ENCODE measurements around the gene ABCD4.

ABCD4 gene

DNA sequence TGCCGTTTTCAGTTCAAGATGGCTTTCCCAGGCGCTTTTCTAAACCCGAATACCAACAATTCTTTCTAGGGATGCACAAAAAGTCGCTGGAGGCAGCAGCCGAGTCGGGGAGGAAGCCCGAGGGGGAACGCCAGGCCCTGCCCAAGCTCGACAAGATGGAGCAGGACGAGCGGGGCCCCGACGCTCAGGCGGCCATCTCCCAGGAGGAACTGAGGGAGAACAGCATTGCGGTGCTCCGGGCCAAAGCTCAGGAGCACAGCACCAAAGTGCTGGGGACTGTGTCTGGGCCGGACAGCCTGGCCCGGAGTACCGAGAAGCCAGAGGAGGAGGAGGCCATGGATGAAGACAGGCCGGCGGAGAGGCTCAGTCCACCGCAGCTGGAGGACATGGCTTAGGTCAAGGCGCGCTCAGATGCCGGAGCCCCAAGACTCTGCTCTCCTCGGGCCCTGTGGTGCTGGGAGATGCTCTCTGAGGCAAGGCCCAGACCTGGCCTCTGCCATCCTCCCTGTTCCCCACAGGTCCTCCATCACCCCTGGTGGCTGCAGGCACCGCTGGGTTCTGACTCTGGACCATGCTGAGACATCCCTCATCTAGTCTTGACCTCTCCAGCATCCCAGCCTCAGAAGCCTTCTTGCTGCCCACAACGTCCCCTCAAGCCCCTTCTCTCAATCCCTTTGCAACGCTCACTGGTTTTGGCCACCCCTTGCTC is 42.1 kb downstream of the ABCD4 start:
- FAIRE-seq (no peak), DNase-seq (ENCODE audit: low spot score) (no peak)

DNA sequence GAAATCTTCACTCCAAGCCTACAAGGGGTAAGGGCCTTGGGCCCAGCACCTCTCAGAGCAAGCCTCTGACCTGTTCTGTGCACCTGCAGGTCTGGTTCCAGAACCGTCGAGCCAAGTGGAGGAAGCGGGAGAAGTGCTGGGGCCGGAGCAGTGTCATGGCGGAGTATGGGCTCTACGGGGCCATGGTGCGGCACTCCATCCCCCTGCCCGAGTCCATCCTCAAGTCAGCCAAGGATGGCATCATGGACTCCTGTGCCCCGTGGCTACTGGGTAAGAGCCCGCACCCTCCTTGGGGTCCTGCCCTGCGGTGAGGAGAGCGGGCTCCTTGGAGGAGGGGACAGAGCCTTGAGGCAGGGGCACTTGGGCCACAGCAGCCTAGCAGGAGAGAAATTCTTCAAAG is 43.2 kb downstream of the ABCD4 start:
- FAIRE-seq (no peak), DNase-seq (ENCODE audit: low spot score) (no peak)

DNA sequence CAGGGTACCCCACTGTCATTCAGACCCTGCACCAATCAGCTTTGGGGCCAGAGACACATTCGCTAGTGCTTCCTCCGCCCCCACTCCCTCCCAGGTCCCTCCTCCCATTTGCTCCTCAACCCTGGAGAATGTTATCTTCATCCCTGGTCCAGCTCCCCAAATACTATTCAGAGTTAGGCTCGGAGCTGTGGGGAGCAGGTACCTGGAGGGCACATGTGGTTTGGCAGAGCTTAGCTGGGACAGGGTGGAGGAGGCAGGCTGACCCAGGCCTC is 44.0 kb downstream of the ABCD4 start:
- FAIRE-seq, result no peak

DNA sequence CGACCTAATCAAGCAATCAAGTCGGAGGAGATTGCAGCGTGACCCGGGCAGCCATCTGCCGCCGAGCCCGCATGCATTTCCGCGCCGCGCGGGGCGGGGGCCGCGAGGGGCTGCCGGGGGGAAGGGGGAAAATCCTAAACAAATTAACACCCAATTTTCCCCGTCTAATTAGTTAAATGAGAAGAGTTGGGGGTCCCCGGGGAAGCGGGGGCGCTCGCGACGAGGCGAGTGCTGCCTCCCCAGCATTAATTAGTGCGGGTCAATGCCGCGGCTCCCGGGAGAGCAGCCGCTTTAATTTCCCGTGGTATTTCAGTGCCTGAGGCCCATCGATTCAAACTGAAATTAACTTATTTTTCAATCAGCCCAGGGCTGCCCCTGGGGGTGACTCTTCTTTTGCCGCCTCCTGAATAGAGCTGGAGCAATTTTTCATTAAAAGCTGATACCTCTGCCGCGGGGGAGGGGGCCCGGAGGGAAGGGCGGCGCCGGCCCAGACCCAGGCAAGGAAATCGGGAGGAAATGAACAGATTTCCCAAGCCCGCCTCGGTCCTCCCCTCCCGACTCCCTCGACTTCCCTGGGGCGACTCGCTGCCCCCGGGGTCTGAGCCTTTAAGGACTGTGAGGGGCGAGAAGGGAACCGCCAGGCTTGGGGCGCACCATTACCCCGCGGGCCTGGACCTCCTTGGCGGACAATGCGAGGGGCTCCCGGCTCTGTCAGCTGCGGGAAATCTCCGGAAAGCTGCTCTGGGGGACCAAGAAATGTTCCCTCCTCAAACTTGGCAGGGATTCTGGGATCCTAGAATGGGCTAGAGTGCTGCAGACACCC is 44.6 kb downstream of the ABCD4 start:
- FAIRE-seq (no peak), DNase-seq (ENCODE audit: low spot score) (no peak)

More for the DNA sequence above, 44.0 kb downstream of the ABCD4 start:
- no peak for DNase-seq (ENCODE audit: low spot score)

DNA sequence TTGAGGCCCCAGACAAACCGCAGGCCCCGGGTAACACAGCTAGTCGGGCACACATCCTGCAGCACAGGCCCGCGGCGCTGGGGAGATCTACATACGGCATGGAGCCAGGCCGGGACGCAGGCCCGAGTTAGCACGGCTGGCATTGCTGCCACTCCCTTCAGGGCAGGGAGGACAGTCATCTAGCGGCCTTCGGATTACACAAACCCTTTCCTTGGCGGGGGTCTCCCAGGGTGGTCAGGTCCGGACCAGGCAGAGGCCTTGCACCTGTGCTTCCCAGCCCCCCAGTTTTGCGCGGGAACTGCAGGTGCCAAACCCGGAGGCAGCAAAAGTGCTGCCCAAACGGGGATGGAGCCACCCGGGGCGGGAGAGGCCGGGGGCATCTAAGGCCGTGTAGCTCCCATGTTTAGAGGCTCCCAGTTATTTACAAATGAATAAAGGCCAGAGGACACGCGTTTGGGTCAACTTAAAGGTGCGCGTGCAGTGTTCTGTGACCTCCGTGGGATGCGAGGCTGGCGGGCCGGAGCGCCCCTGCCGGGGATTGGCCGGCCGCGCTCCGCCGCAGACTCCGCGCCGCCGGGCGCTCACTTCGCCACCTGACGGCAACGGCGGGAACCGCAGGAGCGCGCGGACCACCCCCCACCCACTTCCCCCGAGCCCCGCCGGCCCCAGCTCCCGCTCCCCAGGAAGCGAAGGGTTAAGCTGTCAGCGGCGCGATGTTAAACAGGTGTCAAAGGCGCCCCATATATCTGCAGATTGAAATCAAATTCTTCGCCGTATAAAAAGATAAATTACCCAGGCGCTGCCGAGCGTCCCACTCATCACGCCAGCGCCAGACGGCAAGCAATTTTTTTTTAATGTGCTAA is 45.4 kb downstream of the ABCD4 start:
- FAIRE-seq, result no peak
- DNase-seq (ENCODE audit: low spot score), result no peak

DNA sequence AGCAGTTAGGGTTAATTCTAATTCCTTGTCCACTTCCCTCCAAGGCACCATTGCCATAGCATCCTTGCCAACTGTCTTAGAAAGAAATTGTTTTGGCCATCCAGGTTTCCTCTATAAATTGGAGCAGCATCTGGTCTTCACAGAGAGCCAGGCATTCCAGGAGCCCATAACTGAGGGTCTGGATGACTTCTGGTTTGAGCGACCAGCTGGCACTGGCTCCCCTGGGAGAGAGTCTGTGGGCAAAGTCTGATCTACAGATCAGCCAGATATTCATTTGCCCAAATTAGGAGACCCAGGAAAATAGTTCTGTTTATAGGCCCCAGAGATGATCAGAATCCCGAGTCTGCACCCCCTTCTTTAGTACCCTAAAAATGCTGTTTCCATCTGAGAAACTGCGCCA is 47.5 kb downstream of the ABCD4 start:
- FAIRE-seq, result no peak
- no peak for DNase-seq (ENCODE audit: low spot score)

DNA sequence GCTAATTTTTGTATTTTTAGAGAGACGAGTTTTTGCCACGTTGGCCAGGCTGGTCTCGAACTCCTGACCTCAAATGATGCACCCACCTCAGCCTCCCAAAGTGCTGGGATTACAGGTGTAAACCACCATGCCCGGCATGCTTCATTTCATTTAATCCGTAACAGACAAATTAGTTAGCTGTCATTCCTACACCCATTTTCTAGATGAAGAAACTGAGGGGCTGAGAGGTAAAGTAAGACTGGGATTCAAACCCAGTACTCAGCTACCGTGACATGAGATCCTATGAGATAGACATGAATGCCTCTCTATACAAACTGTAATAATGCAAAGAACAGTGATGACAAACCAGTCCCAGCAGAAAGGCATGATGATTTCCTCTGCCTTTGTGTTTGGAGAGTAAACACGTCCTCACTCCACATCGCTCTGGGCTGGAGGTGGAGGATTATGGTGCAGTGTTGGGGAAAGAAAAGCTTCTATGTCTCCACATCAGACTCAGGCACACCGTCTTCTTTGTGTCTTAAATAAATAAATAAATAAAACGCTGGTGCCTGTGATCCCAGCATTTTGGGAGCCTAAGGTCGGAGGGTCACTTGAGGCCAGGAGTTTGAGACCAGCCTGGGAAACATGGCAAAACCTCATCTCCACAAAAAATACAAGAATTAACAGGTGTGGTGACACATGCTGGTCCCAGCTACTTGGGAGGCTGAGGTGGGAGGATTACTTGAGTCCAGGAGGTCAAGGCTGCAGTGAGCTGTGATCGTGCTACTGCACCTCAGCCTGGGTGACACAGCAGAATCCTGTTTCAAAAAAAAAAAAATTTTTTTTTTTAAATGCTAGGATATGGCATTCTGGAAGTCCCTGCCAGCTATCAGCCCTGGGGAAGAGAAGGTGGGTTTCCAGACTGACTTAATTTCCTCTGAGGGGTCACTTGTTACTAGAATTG is 53.0 kb downstream of the ABCD4 start:
- no peak for FAIRE-seq
- no peak for DNase-seq (ENCODE audit: low spot score)

DNA sequence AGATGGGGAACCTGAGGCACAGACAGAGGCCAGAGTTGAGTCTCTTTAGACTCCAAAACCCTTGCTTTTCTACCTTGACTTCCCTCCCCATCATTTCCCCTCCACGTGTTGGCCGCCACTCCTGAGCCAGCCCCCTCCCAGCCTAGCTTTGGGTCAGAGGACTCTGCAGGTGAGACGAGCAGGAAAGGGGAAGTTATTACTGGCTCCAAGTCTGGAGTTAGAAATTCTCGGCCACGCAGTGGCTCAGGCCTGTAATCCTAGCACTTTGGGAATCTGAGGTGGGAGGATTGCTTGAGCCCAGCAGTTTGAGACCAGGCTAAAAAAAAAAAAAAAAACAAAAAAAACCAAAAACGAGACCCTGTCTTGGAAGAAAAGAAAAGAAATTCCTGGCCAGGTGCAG is 54.7 kb downstream of the ABCD4 start:
- DNase-seq (ENCODE audit: low spot score), result no peak
- FAIRE-seq, result no peak

DNA sequence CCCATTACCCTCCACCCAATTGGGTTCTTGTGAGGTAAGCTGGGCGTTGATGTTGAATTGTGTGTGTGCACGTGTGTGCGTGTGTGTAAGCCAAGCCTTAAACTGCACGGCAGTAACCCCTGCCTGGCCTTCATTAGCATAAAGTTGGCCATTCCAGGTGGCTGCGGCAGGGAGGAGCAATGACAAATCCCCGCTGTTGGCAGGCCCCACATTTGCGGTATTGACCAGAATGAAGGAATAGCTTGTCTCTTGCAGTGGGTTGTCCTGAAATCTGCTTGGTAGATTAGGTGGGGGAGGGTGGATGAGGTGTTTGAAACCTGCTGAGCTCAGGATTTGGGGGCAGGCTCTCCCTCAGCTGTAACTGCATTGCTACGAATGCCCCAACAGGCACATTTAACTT is 56.2 kb downstream of the ABCD4 start:
- FAIRE-seq, result no peak
- DNase-seq (ENCODE audit: low spot score), result no peak

DNA sequence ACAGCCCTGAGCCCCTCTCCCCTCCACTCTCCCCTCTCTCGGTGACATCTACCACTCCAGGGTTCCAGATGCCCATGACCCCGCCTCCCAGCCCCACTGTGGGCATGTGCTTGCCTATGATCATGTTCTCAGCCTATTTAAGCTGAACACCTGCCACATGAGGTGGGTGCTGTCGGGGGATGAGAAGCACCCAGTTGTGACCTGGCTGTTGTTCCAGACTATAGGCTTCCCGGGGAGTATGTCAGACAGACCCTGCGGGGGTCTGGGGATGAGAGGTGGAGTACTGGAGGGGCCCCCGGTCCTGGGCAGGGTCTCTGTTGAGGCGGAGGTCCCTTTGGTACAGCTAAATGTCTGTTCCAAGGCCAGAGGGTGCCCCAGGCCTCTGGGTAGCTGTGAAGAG is 57.4 kb downstream of the ABCD4 start:
- DNase-seq (ENCODE audit: low spot score) (no peak), FAIRE-seq (no peak)

DNA sequence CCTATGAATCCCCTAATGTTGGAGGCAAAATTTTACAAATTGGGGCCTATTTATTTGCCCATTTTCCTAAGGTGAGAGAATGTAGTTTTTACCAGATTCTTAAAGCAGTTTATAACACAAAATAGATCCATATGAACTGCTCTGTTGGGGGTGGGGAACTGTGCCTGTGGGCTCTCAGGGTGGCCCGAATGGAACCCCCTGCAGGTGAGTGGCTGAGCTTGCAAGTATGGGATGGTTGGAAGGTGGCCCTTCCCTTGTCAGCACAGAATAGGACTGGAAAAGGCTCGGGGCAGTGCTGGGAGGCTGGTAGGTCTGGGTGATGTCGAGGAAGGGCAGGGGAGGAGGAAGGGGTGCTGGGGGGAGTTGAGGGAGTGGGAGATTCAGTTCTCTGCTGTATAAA is 58.6 kb downstream of the ABCD4 start:
- FAIRE-seq (no peak), DNase-seq (ENCODE audit: low spot score) (no peak)

DNA sequence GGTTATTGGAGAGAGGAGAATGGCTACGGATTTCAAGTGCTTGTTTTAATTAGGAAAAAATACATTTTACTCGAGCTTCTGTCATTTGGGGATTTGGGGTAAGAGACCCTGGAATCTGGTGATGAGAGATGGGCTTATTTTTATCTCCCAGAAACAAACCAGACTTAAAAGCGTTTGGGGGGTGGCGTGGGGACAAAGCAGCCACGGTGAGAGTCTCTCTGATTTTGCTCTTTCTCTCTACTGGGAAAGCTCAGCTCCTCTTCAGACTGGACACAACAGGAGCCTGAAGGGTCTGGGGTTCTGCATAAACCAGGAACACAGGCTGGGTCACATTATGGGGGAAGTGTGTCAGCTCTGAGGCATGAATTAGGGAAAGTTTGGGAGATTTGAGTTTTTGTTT is 59.7 kb downstream of the ABCD4 start:
- DNase-seq (ENCODE audit: low spot score) (no peak), FAIRE-seq (no peak)

DNA sequence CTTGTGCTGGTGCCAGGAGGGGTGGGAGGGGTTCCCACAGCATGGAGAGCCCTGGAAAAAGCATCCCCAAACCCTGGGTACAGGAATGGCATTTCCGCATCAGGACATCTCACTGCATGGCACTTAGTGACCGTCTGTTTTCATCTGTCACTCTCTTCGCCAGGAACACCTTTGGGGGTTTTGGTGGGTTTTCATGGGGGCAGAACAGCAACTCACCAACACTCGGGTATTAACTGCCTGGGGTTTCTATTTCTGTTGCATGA is 60.0 kb downstream of the ABCD4 start:
- FAIRE-seq, result no peak
- DNase-seq (ENCODE audit: low spot score), result no peak

DNA sequence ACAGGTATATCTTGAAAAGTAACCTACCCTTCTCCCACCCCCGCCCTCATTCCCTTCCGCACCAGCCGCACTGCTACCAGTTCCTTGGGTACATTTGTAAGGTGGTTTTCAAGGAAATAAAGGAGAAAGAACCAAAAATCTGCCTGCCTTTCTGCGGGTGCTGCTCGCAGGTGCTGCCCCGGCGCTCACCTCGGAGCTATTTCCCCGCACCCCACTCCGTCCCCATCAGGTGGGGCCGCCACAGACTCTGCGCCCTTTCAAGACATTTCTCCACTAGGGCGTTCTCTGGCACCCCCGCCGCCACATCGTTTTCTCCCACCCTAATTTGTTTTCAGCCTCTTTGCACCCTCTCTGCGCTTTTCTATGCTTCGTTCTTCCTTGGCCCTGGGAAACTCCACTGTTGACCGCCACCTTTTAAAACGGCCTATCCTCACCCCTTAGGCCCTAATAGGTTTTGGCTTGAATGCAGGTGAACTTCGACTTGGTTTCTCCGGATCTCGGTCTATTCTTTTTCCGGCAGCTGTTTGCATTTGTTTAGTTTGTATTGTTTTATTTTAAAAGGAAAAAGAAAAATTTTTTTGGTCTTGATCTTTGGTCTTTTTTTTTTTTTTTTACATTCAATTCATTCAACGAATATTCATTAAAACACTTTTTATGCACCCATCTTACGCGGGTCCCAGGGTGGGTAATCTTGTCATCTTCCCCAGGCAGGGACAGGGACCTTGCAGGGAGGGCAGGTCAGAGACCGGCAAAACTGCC is 60.5 kb downstream of the ABCD4 start:
- FAIRE-seq (no peak), DNase-seq (ENCODE audit: low spot score) (no peak)

DNA sequence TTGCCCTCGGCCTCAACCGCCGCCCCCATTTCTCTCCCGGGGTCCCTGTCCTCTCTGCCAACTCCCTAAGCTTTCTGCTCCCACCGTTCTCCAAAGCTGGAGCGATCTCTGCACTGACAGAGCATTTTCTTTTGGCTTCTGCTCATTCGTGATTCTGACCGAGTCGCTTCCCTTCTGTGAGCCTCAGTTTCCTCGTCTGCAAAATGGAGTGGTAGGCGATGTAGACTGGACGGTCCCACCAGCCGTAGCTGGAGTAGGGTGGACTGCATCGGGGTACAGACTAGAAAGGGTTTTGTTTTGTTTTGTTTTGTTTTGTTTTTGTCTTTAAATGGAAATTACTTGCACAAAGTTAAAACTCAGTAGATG is 61.1 kb downstream of the ABCD4 start:
- DNase-seq (ENCODE audit: low spot score), result no peak
- FAIRE-seq, result no peak

DNA sequence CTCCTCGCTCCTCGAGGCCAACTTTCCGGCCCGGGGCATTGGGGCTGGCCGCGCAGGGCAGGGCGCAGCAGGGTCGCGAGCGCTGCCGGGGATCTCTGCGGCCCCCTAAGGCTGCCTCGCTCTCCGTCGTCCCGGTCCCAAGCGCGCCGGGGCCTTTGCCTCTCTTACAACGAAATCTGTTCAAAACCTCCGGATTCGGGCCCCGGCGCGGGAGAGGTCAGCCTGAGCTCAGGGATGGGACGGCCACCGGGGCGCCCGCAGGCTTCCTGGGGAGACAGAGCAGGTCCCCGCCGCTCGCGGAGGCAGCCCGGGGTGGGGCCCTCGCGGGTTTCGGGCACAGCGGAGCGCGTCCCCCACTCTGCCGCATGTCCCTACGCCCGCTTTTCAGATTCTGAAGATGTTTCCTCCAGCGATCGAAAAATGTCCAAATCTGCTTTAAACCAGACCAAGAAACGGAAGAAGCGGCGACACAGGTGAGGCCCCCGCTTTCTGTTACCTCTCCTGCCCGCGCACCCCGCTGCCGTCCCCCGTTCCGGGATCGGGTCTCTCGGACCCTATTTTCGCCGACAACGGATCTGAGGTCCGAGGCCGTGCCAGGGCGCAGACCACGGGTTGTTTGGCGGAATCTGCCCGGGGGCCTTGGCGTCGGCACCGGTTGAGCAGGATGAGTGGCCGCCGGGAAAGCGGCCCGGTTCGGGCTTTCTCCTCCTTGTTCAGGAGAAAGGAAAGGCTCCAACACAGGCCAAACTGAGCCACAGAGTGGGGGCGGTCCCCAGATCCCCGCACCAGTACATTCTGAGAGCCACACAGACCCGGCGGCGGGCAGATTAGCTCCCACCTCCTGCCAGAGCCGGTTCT is 61.7 kb downstream of the ABCD4 start:
- DNase-seq (ENCODE audit: low spot score), result no peak
- FAIRE-seq, result no peak

DNA sequence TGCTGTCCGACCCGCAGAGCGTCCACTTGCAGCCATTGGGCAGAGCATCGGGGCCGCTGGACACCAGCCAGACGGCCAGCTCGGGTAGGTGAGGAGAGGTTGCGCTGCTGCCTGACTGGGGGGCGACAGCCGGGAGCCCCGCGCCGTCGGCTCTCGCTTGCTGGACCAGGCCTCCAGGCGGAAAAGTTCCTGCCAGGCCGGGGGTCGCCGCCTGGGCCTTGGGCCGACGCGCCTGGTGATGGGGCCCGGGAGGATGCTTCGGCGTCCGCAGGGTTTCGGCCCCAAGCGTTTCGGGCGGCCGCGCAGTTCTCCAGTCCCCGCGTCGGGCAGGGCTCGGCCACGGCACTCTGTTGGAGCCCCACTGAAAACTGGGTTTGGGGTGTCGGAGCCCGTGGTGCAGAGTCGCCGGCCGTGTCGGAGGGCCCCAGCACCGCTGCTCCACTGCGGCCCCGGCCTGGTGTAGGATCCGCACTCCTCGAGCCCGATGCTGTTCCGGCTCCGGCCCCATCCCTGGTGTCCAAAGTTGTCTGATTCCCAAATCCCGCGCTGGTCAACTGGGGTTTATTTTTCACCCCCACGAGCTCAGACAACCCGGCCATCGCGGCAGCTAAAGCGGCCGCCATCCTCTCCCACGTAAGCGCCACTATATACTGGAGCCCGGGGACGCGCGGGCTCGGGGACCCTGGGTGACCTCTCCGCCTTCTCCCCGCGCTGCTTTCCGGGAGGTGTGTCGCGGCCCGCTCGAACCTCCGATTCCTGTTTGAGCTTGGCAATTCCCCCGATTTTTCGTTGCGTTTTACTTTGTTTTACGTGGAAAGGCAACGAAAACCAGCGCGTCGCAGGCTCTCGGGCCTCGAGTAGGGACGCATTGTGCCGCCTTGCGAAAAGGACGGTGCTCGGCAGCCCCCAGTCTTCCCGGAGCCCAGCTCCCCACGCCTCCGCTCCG is 62.6 kb downstream of the ABCD4 start:
- no peak for DNase-seq (ENCODE audit: low spot score)
- no peak for FAIRE-seq

DNA sequence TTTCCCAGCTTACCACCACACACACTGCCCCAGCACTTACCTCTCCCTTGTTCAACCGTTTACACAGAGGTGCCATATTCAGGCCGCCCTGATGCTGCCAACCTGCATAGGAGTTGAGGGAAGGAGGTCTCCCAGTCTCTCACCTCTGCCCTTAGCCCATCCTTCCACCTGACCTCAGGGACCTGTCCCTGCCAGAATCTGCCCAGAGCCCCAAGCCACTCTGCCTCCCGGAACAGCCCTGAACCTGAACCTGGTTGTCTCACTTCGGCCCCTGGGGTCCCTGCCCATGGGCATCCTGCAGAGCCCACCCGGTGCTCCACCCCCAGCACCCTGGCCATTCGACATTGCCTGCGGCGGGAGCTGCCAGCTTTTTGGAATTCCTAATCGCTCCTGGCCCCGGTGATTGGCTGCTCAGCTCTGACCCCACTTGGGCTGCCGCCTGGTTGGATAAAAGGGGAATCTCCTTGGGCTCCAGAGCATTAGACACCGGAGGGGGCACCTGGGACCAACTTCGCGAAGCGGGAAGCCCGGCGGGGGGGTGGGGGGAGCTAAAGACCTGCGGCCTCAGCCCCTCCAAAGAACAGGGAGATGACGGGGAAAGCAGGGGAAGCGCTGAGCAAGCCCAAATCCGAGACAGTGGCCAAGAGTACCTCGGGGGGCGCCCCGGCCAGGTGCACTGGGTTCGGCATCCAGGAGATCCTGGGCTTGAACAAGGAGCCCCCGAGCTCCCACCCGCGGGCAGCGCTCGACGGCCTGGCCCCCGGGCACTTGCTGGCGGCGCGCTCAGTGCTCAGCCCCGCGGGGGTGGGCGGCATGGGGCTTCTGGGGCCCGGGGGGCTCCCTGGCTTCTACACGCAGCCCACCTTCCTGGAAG is 63.5 kb downstream of the ABCD4 start, which contains the start of gene VSX2:
Gene VSX2 (plus strand): TSS at position 476 of the 874 bp plus-strand sequence. CDS start 113 bp downstream, at position 589.
- no peak for FAIRE-seq
- no peak for DNase-seq (ENCODE audit: low spot score)
